GM18951 (cell line): ENCODE results near the gene ABCA2.

Experiments
- POLR2A ChIP-seq: IDR thresholded peaks from 4 replicates; pipeline ENCODE4 v1.6.1; 2011; ENCODE audit warnings: mild to moderate bottlenecking; ENCODE audit not compliant: insufficient read length, insufficient read depth; ENCODE audit errors: extremely low read depth
- in situ Hi-C: fragments of 300-500 bp; cut with MboI; formaldehyde crosslinking; loops from one replicate; pipeline ENCODE4 v1.12.0; 2022; ENCODE audit warnings: low sequenced_read_pairs, mixed read lengths, inconsistent platforms; ENCODE audit not compliant: unreplicated experiment

The ABCA2 gene

DNA sequence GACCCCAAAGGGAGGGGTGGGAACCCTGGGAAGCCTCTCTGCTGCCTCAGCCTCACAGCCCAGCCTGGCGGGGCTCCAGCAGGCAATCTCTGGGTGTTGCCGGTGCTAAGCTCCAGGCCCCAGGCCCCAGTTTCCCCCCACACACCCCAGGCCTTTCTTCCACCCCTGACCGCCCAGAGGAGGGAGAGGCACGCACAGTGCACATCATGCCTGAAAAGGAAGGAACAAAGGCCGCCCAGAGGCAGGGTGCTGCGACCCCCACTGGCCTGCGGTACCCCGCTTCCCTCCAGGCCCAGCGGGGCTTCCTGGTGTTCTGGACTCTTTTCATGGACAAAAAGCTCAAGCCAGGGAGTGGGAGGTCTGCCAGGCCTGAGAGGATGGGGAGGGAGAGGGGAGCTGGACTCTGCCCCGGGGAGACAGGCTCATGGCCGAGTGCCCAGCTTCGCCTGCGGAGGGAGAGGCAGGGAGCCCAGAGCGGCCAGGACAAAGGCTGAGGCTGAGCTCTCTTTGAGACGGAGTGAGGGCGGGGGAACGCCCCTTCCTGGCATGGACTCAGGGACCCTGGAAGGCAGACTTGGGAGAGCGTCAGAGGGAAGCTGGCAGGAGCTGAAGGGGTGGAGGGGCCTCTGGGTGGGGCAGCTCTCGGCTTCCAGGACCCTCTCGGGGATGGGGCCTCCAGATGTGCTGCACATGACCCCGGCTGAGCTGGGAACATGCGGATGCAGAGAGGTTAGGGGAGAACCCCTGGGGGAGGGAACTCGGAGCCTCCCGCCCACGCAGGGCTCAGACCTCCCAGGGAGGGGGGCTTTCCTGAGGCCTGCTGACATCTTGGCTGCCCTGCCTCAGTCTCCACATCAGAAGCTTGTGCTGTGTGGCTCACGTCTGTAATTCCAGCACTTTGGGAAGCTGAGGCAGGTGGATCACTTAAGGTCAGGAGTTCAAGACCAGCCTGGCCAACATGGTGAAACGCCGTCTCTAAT is 27.6 kb upstream of the ABCA2 start:
- TF ChIP-seq POLR2A: no peak
- in situ Hi-C loops: no loop called here

GRCh38 chr9:137054932-137055384 is 26.9 kb upstream of the ABCA2 start:
- no peak for TF ChIP-seq POLR2A
- in situ Hi-C loops: no loop called here

DNA sequence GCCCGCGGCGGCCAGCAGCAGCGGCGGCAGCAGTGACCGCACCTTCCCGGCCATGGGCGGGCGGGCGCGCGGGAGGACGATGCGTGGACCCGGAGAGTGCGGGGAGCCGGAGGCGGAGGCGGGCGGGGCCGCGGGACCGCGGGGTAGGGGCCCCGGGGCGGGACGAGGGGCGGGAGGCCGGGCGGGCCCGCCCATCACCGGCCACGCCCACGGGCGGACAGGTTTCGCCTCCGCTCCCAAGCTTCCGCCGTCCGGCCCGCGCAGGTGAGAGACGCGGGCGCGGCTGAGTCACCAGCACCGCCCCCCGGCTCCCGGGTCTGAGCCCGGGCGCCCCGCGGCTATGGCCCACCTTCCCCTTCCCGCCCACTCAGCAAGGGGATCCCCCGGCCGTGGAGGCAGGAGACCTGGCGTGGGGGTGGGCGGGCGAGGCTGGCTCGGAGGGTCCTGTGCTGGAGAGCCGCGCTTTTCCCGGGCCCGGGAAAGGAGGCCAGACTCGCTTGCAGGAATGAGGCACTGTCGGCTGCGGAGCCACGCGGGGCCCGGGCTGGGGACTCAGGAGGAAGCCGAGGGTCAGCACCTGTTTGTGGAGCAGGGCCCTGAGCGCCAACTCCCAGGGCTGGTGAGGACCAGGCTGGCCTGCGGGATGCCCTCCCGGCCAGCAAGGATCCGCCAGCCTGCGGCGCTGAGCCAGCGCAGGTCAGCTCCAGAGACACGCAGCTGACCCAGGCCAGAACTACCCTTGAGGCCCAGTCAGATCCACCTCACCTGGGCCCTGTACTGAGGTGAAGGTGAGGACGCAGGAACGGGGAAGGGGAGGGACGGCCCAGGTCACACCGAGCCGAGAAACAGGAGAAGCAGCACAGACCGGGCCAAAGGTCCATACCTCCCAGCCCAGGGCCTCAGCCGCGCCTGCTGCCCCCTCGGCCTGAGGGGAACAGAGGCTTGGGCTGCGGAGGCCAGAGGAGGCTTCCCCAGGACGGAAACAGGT is 26.2 kb upstream of the ABCA2 start, which contains the start of gene ENTPD2:
Gene ENTPD2, minus strand, starts transcription at position 118 of the 988 bp plus-strand sequence. Its CDS starts 64 bp downstream, at position 54.
- in situ Hi-C loops: no loop called here
- TF ChIP-seq POLR2A: no peak

DNA sequence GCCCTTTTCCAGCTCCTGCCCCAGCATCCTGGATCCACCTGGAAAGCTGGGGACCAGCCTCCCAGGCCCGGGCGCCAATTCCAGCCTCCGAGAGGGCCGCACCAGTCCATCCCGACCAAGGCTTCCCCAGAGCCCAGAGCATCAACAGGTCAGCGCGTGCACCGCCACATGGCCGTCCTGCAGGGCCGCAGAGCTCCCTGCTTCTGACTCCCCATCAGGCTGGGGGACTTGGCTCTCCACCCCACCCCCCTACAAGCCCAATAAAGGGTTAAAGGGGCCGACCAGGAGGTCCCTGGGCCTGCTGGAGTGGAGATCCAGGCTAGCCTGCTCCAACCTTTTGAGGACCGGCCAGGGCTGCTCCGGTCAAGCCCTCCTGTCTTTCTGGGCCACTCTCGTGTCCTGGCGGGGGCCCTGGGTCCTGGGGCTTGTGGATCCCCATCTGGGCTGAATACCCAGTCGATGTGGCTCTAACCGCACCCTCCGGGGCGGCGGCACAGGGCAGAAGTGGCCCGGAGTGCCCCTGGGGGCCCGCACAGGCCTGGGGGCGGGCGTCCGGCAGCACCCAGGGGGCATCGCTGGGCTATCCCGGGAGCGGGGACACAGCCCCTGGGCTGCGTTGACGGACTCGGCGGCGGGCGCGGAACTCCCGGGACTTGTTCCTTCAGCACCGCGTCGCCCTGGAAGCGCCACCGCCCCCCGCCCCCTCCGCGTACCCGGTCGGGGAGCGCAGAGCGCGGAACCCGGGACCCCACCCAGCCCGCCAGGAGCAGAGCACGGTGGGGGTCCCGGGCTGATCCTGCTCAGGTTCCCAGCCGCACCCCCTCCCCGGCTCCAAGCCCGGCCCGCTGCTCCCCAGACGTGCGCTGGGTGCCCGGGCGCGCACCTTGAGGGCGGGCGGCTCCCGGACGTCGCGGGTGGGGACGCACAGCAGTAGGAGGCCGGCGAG is 25.2 kb upstream of the ABCA2 start:
- in situ Hi-C loops: no loop called here
- TF ChIP-seq POLR2A: no peak

DNA sequence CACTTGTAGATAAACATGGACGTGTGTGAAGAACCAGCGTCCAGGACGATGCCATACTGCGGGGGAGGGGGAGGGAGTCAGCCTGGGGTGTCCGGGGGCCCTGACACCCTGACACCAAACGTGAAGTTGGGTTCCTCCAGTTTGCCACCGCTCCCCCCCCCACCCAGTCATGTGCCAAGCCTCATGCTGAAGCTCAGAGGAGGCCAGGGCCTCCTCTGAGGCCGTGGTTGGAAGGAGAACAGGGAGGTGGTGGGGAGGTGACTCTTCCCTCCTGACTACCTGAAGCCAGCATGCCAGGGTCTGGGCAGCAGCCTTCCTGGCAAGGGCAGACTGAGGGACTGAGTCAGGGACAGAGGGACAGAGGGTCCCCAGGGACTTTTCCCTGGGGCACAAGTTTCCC is 24.3 kb upstream of the ABCA2 start:
- in situ Hi-C loops: no loop called here
- TF ChIP-seq POLR2A: no peak

- in situ Hi-C loops: no loop called here
- TF ChIP-seq POLR2A: no peak
These were observed 23.2 kb upstream of the ABCA2 start for GRCh38 chr9:137051145-137051724.

DNA sequence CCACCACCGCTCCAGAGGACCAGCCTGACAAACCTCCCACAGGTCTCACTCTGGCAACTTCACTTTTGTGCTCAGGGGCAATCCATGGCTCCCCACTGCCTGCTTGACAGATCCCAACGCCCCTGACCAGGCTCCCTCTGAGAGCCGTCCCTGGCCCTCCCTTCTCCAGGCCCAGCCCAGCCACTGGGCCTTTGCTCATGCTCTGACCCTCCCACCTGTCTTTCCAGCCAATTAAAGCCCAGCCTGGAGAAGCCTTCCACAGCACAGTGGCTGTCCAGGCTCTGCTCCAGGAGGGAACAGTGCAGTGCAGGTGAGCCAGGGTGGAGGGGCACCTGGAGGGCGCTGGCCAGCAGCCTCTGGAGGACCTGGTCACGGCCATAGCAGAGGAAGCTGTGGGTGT is 22.5 kb upstream of the ABCA2 start:
- no peak for TF ChIP-seq POLR2A
- in situ Hi-C loops: no loop called here

GRCh38 chr9:137049544-137050449 is 21.8 kb upstream of the ABCA2 start:
- in situ Hi-C loops: loop anchor here (25.0 kb wide), 1 partner anchor 262 kb away; the partner anchor contains the start of genes CCDC183 and TMEM141
- TF ChIP-seq POLR2A: no peak

DNA sequence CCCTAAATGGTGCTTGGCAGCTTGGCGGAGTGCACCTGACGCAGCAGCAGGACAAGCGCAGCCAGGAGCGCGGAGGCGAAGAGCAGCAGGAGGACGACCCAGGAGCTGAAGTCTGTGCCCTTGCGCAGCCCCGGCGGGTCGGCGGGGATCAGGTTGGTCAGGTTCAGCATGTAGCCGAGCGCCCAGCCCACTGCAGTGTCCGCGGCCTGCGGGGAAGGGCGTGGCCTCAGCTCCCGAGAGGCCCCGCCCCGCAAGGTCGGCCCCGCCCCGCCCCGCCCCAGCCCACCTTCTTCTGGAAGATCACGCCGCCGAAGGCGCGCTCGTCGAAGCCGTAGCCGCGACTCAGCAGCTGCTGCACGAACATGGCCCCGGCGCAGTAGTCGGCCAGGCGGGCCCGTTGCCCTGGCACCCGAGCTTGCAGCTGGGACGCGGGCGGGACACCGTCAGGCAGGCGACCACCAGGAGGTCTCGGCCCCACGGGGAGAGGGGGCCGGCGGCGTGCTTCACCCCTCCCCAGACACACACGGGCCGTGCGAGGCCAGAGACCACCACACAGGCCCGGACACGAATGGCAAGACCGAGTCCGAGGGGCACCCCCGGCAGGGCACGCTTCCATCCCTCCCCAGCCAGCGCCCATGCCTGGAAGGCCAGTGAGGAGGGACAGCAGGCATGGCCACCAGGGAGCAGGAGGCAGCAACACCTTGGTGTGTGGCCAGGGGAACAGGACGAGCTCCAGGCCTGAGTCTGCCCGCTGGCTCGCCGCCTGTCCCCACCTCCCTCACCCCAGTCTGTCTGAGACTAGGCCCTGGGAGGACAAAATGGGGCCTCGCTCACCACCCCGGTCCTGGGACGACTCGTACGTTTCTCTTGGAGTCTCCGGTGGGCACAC is 20.9 kb upstream of the ABCA2 start:
- in situ Hi-C loops: loop anchor here (25.0 kb wide), 1 partner anchor 262 kb away; the partner anchor contains the start of genes CCDC183 and TMEM141
- TF ChIP-seq POLR2A: no peak
